ENCODE results near the gene ACKR4. TPM values are rescaled to one million over a fixed set of nuclear protein-coding genes. Genes with fewer than 3 reads are reported as not detected.

Gene ACKR4
- total and polyA plus RNA-seq, 2 donors (not counting 3 experiments of a cell fraction or from before 2014, with no cell fraction given): 3.2 to 14.3 TPM

- Histone ChIP-seq H3K4me2 (ENCODE audit: insufficient read depth, low read length) (no peak overlapping the region), H4K20me1 (replicated peaks; ENCODE audit: control insufficient read depth, extremely low read depth, insufficient read depth, low read length) (no peaks in the 10 kb centered on the region), H3K27me3 (ENCODE audit: control insufficient read depth in 2 of 2, insufficient read depth in 2 of 2, low read length in 2 of 2) (no peaks in the 10 kb centered on the region), H3K4me1 (ENCODE audit: control insufficient read depth, extremely low read depth, insufficient read depth, low read length) (peaks cover 28% of the 10 kb centered on the region), H3K9me1 (replicated peaks; ENCODE audit: control insufficient read depth, extremely low read depth, insufficient read depth, low read length) (no peaks in the 10 kb centered on the region), H3K79me2 (ENCODE audit: control insufficient read depth, insufficient read depth, low read length) (no peaks in the 10 kb centered on the region), H3K9me3 (replicated peaks; ENCODE audit: control insufficient read depth, insufficient read depth, low read length) (no peaks in the 10 kb centered on the region), H3K36me3 (ENCODE audit: control insufficient read depth in 2 of 2, extremely low read depth in 1 of 2, insufficient read depth in 2 of 2, low read length in 2 of 2) (no peaks in the 10 kb centered on the region), H3K27ac (ENCODE audit: insufficient read depth, low read depth, low read length) (no peak overlapping the region), H2AFZ (ENCODE audit: low read depth, low read length) (no peak overlapping the region), H3K9ac (replicated peaks; ENCODE audit: extremely low read depth, insufficient read depth, low read length) (no peak overlapping the region), H3K4me3 (replicated peaks in 1 of 3; ENCODE audit: insufficient read depth in 1 of 3, low read depth in 1 of 3, low read length in 3 of 3) (no peak overlapping the region)
- POLR2A ChIA-PET: no interaction called here
- TF ChIP-seq EZH2 (IDR thresholded peaks at IDR 0.05; ENCODE audit: borderline replicate concordance, low read depth, low read length, severe bottlenecking) (no peak), POLR2AphosphoS5 (IDR thresholded peaks at IDR 0.05; ENCODE audit: insufficient read depth, low read depth, low read length) (no peak), POLR2A (IDR thresholded peaks at IDR 0.05; ENCODE audit: low read depth, low read length) (no peak), JUN (IDR thresholded peaks at IDR 0.05; ENCODE audit: borderline replicate concordance, insufficient read depth, insufficient read length, low read depth) (no peak), MAX (IDR thresholded peaks at IDR 0.05; ENCODE audit: insufficient read depth, insufficient read length) (no peak), GATA2 (IDR thresholded peaks at IDR 0.05; ENCODE audit: insufficient read depth, insufficient read length, low read depth, low read length) (no peak), CTCF (IDR thresholded peaks at IDR 0.05; ENCODE audit: extremely low read depth in 1 of 2, insufficient read depth in 1 of 2, low read depth in 1 of 2, low read length in 2 of 2) (no peak), MYC (IDR thresholded peaks at IDR 0.05; ENCODE audit: low read depth, low read length) (no peak), FOS (IDR thresholded peaks at IDR 0.05; ENCODE audit: borderline replicate concordance, insufficient read depth, low read length) (no peak)
- intact Hi-C loops (cut with micrococcal nuclease) (no loop called here), dilution Hi-C loops (cut with MboI; ENCODE audit: extremely low pct_ligation_motif_present, low sequenced_read_pairs) (no loop called here)
- BruUV-seq (replicated peaks): no TSS peak
- FAIRE-seq (no peak), DNase-seq (ENCODE audit: low read depth, low spot score) (peak; percentile 28)
- CTCF ChIA-PET: interaction anchor here (0.9 kb wide), 1 partner anchor 80 kb away, joined by 3 read pairs; no protein-coding TSS in a partner anchor
Observed at GRCh38 chr3:132556508-132557159, 40.4 kb upstream of the ACKR4 start.
